HUDEP-2 (cell line): ENCODE results near the gene CDS2.

Experiments
- DNase-seq, 76 experiments: peaks; one replicate each; lab custom pipeline; 2025; ENCODE audit not compliant: unreplicated experiment in 76 of 76; lab: John Stamatoyannopoulos, UW

The CDS2 gene

GRCh38 chr20:5177071-5177470 lies 50.3 kb downstream of the CDS2 start:
- DNase-seq: no peak

- no peak for DNase-seq
Measured at GRCh38 chr20:5178046-5178445, 51.2 kb downstream of the CDS2 start.

DNA sequence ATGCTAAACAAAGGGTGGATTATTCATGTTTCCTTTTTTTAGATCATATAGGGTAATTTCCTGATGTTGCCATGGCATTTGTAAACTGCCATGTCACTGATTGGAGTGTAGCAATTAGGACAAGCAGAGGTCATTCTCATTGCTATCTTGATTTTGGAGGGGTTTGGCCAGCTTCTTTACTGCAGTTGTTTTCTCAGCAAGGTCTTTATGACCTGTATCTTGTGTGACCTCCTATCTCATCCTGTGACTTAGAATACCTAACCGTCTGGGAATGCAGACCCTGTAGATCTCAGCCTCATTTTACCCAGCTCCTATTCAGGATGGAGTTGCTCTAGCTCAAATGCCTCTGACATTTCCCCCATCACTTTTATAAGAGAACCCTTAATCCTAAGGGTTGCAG lies 53.6 kb downstream of the CDS2 start:
- no peak for DNase-seq

DNA sequence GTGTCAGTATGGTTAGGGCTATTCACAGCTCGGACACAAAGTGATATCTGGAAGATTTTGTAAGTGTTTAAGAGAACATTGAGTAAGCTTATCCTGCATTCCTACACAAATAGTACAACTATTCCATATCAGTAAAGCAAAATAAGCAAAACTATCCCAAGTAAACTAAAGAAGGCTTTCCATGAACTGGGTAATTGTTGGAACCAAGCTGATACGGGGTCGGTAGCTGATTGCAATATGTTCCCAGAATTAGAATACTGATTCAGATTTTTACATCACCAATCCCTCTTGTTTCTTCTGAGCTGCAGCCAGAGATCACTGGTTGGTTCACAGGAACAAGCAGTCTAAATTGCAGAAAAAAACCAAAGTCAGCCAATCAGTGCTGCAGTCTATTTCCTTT lies 54.1 kb downstream of the CDS2 start:
- DNase-seq: no peak

- no peak for DNase-seq
Measured at GRCh38 chr20:5181492-5181891, 54.7 kb downstream of the CDS2 start.

DNA sequence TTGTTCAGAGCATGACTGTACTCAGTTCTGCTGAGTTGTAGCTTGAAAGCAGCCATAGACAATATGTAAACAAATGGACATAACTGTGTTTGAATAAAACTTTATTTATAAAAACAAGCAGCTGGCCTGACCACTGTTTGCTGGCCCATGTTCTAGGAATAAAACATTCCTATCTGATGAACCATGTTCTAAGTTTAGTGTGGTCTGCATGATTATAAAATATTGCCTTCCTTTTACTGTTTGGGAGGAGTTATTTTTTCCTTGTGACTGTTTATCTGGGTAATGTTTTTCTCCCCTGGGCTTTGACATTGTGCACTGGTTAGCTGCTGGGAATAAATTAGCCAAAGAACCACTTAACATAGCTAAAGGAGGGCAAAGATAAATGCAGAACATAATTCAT lies 55.1 kb downstream of the CDS2 start:
- DNase-seq: no peak

DNA sequence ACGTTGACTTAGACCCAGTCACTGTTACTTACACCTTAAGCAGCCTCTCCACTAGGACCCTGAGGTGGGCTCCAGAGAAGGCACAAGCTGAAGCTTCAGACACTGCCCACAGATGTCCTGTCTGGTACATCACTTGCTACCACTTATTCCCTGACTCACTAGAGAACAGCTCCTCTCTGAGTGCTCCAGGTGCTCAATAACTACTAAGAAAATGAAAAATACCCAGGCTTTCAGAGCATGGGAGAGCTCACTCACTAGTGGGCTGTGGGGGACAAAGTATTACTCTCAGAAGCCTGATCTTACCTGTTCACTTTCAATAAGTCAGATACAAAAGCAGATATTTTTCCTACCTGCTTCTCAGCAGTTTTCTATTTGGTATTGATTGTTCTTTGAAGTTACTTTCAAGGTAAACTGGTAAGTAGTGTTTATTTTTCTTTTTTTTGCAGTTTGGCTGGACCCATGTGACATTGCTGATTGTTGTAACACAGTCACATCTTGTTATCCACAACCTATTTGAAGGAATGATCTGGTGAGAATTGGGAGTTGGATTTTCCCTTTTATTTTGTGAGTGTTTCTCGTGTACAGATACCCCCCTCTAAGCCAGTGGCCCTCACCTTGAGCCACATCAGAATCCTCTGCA lies 55.9 kb downstream of the CDS2 start:
- no peak for DNase-seq

GRCh38 chr20:5183731-5184474 lies 57.1 kb downstream of the CDS2 start:
- no peak for DNase-seq

GRCh38 chr20:5184684-5185083 lies 57.9 kb downstream of the CDS2 start:
- DNase-seq: peak in 1 of 76 experiments; percentile 4

DNA sequence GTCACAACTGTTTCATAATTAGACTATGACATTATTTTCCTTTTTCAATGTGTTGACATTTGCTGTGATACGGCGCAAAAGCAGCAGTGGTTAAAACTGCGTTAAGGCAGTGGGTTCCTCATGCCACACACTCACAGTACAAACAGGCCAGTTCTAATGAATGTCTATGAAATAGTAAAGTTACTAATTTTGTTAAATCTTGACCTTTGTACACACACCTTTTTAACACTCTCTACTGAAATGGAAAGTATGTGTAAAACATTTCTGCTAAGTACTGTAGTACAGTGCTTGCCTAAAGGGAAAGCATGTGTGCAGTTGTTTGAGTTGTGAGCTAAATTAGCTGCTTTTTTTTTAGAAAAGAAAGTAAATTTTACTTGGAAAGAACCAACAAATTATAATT lies 60.3 kb downstream of the CDS2 start:
- DNase-seq: no peak

GRCh38 chr20:5188736-5189135 lies 61.9 kb downstream of the CDS2 start:
- DNase-seq: no peak

DNA sequence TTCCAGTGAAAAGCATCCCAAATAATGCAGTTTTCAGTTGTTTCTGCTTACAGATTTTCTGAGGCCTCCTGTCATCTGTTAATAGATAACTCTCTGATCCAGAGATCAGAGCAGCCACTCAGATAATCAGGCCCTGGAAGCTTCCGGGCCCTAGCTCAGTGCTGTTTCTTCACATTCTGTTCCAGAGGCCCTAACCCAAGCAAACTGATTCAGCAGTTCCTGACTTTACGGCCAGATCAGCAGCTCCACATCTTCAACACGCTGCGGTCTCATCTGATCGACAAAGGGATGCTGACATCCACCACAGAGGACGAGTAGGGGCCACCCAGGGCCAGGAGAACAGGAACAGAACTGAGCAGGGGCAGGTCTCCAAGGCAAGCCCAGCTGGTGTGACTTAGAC lies 63.1 kb downstream of the CDS2 start:
- DNase-seq: no peak

DNA sequence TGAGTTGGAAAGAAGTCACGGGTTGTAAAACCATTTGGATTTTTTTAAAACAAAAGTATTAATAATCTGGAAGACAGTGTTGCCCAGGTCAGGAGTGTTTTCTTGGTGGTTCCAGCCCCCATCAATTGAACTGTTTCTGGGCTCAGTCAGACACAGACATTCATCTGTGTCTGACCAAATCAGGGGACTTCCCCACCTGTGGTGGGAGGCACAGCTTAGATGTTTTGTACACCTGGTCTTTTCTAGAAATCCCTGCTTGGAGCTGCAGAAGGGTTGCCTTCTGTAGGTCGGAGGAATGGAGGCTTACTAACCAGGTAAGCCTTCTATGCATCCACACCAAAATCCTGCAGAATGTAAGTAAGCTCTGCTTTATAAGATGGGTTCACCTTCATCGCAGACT lies 63.6 kb downstream of the CDS2 start:
- DNase-seq: no peak

- DNase-seq: peak in 34 of 76 experiments; percentile 3 to 53 (median 30)
Measured at GRCh38 chr20:5191829-5192569, 65.2 kb downstream of the CDS2 start.

GRCh38 chr20:5192570-5193431 lies 66.0 kb downstream of the CDS2 start:
- no peak for DNase-seq

DNA sequence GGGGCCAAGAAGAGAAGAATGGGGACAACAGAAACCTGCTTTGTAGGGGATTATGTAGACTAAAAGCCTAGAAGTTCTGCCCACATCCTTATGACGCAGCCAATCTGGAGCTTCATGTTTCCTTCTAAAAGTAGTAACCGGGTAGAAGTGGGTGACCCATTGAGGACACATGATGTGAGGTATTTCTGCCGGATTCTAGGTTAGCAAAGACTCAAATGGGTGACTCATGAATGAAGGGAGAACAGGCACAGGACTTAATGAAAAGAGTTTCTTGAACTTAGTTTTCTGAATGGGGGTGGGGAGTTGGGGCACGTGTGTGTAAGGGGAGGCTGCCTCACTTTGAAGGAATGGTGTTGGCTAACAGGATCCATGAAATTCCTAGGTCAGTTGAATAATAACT lies 68.8 kb downstream of the CDS2 start:
- no peak for DNase-seq

DNA sequence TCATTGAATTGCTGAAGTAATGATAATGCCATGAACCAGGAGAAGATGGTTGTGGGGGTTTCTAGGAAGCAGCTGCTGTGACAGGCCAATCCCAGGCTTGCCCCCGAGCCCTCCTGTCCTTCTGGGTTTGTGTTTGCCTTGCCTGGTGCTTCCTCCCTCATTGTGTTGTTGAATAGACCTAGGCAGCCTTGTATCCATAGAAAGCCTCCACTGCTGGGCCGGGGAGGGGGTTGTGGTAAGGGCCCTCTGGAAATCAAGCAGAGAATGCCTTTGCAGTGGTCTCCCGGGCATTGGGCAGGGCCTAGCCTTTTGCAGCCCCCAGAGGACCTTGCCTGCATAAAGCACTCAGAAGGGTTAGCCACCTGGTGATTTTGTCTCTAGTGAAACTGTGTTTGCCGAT lies 69.3 kb downstream of the CDS2 start:
- no peak for DNase-seq

GRCh38 chr20:5197270-5197827 lies 70.5 kb downstream of the CDS2 start:
- DNase-seq: no peak

- no peak for DNase-seq
Measured at GRCh38 chr20:5197847-5198650, 71.2 kb downstream of the CDS2 start.

- DNase-seq: no peak
Measured at GRCh38 chr20:5198651-5198924, 71.8 kb downstream of the CDS2 start.
